Fibroblast of lung (primary cell): Measurements from ENCODE around the gene KCTD13.

Source experiments
- CTCF ChIP-seq, 2 donors: IDR thresholded peaks in 1 of 2; conservative IDR thresholded peaks in 1 of 2; 1 replicate in 1 of 2; 2 replicates in 1 of 2; pipeline ENCODE4 v1.5.1; 2011 to 2012; ENCODE audit warnings: low read length in 2 of 2, control low read depth in 1 of 2, inconsistent platforms in 1 of 2, low read depth in 1 of 2, mild to moderate bottlenecking in 1 of 2
- EZH2 ChIP-seq: IDR thresholded peaks from 2 replicates; pipeline ENCODE4 v1.5.1; 2012; ENCODE audit warnings: low read length, control low read depth, mild to moderate bottlenecking; ENCODE audit errors: missing control alignments

- no peak for TF ChIP-seq CTCF (conservative IDR thresholded peaks at IDR 0.05 in 1 of 2, IDR thresholded peaks at IDR 0.05 in 1 of 2; ENCODE audit: low read depth in 1 of 2, low read length in 2 of 2)
- no peak for TF ChIP-seq EZH2
Measured at GRCh38 chr16:29925105-29925756, 795 bp downstream of the KCTD13 start.
